ENCODE measurements around the gene SLC35A2. TPM values are rescaled to one million over a fixed set of nuclear protein-coding genes. Genes with fewer than 3 reads are reported as not detected.
"Not testable (repeated sequence)": the region's sequence is repeated elsewhere in the genome, so short reads cannot be mapped to it uniquely, and the experiment has no call there.

Gene SLC35A2
- total RNA-seq, 1 experiment from 2014 or later, result 10.1 TPM

GRCh38 chrX:48872017-48872416, 39.4 kb downstream of the SLC35A2 start:
- DNase-seq (ENCODE audit: low spot score); in situ Hi-C loops (cut with HindIII; ENCODE audit: low sequenced_read_pairs): not testable (repeated sequence)

GRCh38 chrX:48864210-48864609, 47.2 kb downstream of the SLC35A2 start:
- no peak for DNase-seq (ENCODE audit: low spot score)
- in situ Hi-C loops (cut with HindIII; ENCODE audit: low sequenced_read_pairs), result no loop called here

GRCh38 chrX:48854898-48855297, 56.5 kb downstream of the SLC35A2 start:
- no peak for DNase-seq (ENCODE audit: low spot score)
- in situ Hi-C loops (cut with HindIII; ENCODE audit: low sequenced_read_pairs), result no loop called here

- DNase-seq (ENCODE audit: low spot score); in situ Hi-C loops (cut with HindIII; ENCODE audit: low sequenced_read_pairs): not testable (repeated sequence)
Measured at GRCh38 chrX:48854121-48854804, 57.2 kb downstream of the SLC35A2 start.

- DNase-seq (ENCODE audit: low spot score); in situ Hi-C loops (cut with HindIII; ENCODE audit: low sequenced_read_pairs): not testable (repeated sequence)
Measured at GRCh38 chrX:48853494-48853893, 58.0 kb downstream of the SLC35A2 start.

Other genes starting within 250 kb of the SLC35A2 start
- not detected in 2 replicates for gene WAS, start 227.8 kb downstream of the SLC35A2 start, total RNA-seq (2014; rRNA removed; shearing (Covaris generic))
- 9.5 and 13.3 TPM in 2 replicates for gene SUV39H1, start 214.9 kb downstream of the SLC35A2 start, total RNA-seq (2014; rRNA removed; shearing (Covaris generic))
- gene GLOD5, start 149.9 kb downstream of the SLC35A2 start, total RNA-seq (2014; rRNA removed; shearing (Covaris generic)), result not detected in 2 replicates
- gene GATA1, start 125.1 kb downstream of the SLC35A2 start, total RNA-seq (2014; rRNA removed; shearing (Covaris generic)), result not detected in 2 replicates
- gene HDAC6, start 109.6 kb downstream of the SLC35A2 start, total RNA-seq (2014; rRNA removed; shearing (Covaris generic)), result 67.8 and 118 TPM in 2 replicates
- gene ERAS, start 85.1 kb downstream of the SLC35A2 start, total RNA-seq (2014; rRNA removed; shearing (Covaris generic)), result 9.6 TPM in 1 of 2 replicates, not detected in the other
- 3.5 TPM in 1 of 2 replicates, not detected in the other for gene PCSK1N, start 76.0 kb downstream of the SLC35A2 start, total RNA-seq (2014; rRNA removed; shearing (Covaris generic))
- 115 and 138 TPM in 2 replicates for gene TIMM17B, start 13.9 kb downstream of the SLC35A2 start, total RNA-seq (2014; rRNA removed; shearing (Covaris generic))
- 96.1 and 119 TPM in 2 replicates for gene PQBP1, start 13.7 kb downstream of the SLC35A2 start, total RNA-seq (2014; rRNA removed; shearing (Covaris generic))
- 14.6 and 20.6 TPM in 2 replicates for gene PIM2, start 7.4 kb upstream of the SLC35A2 start, total RNA-seq (2014; rRNA removed; shearing (Covaris generic))
- gene OTUD5, start 46.0 kb upstream of the SLC35A2 start, total RNA-seq (2014; rRNA removed; shearing (Covaris generic)), result 70.5 and 75.2 TPM in 2 replicates
- 0.37 and 0.44 TPM in 2 replicates for gene KCND1, start 60.2 kb upstream of the SLC35A2 start, total RNA-seq (2014; rRNA removed; shearing (Covaris generic))
- gene GRIPAP1, start 90.6 kb upstream of the SLC35A2 start, total RNA-seq (2014; rRNA removed; shearing (Covaris generic)), result 19.1 and 22.9 TPM in 2 replicates
- gene TFE3, start 131.7 kb upstream of the SLC35A2 start, total RNA-seq (2014; rRNA removed; shearing (Covaris generic)), result 27.3 and 50.0 TPM in 2 replicates
- 0.12 and 0.98 TPM in 2 replicates for gene CCDC120, start 147.4 kb upstream of the SLC35A2 start, total RNA-seq (2014; rRNA removed; shearing (Covaris generic))
- 4.6 and 10.8 TPM in 2 replicates for gene PRAF2, start 162.4 kb upstream of the SLC35A2 start, total RNA-seq (2014; rRNA removed; shearing (Covaris generic))
- gene WDR45, start 168.2 kb upstream of the SLC35A2 start, total RNA-seq (2014; rRNA removed; shearing (Covaris generic)), result 18.6 and 36.0 TPM in 2 replicates
- gene GPKOW, start 212.1 kb upstream of the SLC35A2 start, total RNA-seq (2014; rRNA removed; shearing (Covaris generic)), result 27.2 and 28.2 TPM in 2 replicates